Glomerular visceral epithelial cell (primary cell): ENCODE measurements around the gene GPR176.
"Not testable (repeated sequence)": the region's sequence is repeated elsewhere in the genome, so short reads cannot be mapped to it uniquely, and the experiment has no call there.

ENCODE experiments used
- DNase-seq: peaks from one replicate; pipeline ENCODE4 v3.0.0-alpha.2; 2016; ENCODE audit errors: extremely low spot score

Gene GPR176

GRCh38 chr15:39935241-39935640 lies 15.2 kb upstream of the GPR176 start:
- no peak for DNase-seq

- DNase-seq, result peak; percentile 33
Observed at GRCh38 chr15:39934397-39935071, 14.5 kb upstream of the GPR176 start.

GRCh38 chr15:39931615-39932014 lies 11.5 kb upstream of the GPR176 start:
- peak; percentile 12 for DNase-seq

- no peak for DNase-seq
Observed at GRCh38 chr15:39926526-39926925, 6.5 kb upstream of the GPR176 start.

GRCh38 chr15:39925112-39925842 lies 5.2 kb upstream of the GPR176 start:
- DNase-seq, result peak; percentile 50

GRCh38 chr15:39924437-39924836 lies 4.4 kb upstream of the GPR176 start:
- DNase-seq, result no peak

GRCh38 chr15:39922462-39923092 lies 2.5 kb upstream of the GPR176 start:
- DNase-seq, result no peak

GRCh38 chr15:39921274-39921638 lies 1.2 kb upstream of the GPR176 start:
- DNase-seq, result no peak

- peak; percentile 92 for DNase-seq
Observed at GRCh38 chr15:39920510-39921273, 626 bp upstream of the GPR176 start.

GRCh38 chr15:39919411-39919747 lies 687 bp downstream of the GPR176 start:
- DNase-seq, result no peak

- peak; percentile 82 for DNase-seq
Observed at GRCh38 chr15:39918688-39919385, 1.2 kb downstream of the GPR176 start.

- no peak for DNase-seq
Observed at GRCh38 chr15:39914977-39915376, 5.1 kb downstream of the GPR176 start.

GRCh38 chr15:39909007-39909406 lies 11.1 kb downstream of the GPR176 start:
- no peak for DNase-seq

GRCh38 chr15:39908186-39908585 lies 11.9 kb downstream of the GPR176 start:
- peak; percentile 68 for DNase-seq

GRCh38 chr15:39907216-39907615 lies 12.8 kb downstream of the GPR176 start:
- no peak for DNase-seq

GRCh38 chr15:39904115-39904514 lies 16.0 kb downstream of the GPR176 start:
- DNase-seq, result no peak

- DNase-seq, result no peak
Observed at GRCh38 chr15:39898317-39898716, 21.7 kb downstream of the GPR176 start.

GRCh38 chr15:39896846-39897245 lies 23.2 kb downstream of the GPR176 start:
- DNase-seq, result no peak

- DNase-seq, result no peak
Observed at GRCh38 chr15:39896101-39896500, 24.0 kb downstream of the GPR176 start.

GRCh38 chr15:39893051-39893450 lies 27.0 kb downstream of the GPR176 start:
- not testable (repeated sequence) for DNase-seq

- DNase-seq, result no peak
Observed at GRCh38 chr15:39892418-39892817, 27.6 kb downstream of the GPR176 start.

GRCh38 chr15:39890621-39891020 lies 29.4 kb downstream of the GPR176 start:
- no peak for DNase-seq
